NCI-H748 treated with DMSO at 0.1 percent for 48 hours (cell line): ENCODE measurements around the gene ACTRT2.

ENCODE experiments used
- DNase-seq: peaks from one replicate; lab custom pipeline; 2025; lab: John Stamatoyannopoulos, UW

The ACTRT2 gene

DNA sequence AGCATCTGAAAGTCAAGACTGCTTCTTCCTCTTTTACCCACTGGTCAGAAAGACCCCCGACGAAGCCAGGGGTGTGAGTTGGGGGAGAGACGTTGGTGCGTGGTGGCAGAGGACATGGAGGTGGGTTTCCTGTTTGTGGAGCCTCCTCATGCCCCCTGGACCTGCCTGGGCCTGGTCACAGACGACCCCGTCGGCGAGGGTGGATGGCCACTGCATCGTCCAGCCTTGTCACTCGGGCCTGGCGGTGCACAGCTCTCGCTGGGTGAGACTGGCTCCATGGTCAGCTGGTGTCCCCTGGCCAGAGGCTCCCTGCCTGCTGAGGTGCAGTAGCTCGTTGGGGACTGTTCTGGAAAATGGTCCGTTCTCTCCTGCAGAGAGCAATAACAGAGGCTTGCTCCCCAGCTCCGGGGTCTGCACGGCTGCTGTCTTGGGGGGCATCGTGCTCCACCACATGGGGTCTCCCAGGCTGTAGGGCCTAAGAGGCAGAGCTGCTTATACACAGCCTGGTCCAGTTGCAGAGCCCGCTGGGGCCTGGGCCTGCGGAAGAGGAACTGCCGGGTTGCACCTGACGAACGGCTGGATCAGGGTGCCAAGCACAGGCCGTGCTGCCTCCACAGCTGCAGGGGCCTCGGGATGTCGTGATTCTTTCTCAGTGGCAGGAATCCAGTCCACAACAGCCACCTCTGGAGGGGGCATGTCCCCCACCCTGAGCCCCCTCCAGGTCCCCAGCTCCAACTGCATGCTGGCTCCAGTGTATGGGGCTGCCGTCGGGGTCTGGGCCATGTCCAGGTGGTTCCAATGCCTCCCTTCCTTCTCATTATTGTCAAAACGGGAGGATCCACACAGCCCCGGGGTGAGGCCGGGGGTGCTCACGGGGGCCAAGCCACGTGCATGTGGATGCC lies 18.0 kb upstream of the ACTRT2 start:
- DNase-seq: no peak

DNA sequence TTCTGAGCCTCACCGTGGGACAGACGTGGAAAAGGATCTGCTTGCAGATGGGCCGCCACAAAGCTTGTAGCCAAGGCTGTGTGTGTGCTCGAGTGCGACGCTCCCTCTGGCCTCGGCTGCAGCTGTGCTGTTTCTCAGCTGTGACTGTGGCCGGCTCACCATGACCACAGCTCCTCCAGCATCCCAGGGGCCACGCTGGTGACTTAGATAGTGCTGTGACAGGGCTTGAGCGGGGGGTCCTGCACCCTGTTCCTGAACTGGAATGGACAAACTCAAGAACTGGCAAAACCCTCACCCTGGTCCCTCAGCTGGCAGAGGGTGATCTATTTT lies 17.4 kb upstream of the ACTRT2 start:
- no peak for DNase-seq

DNA sequence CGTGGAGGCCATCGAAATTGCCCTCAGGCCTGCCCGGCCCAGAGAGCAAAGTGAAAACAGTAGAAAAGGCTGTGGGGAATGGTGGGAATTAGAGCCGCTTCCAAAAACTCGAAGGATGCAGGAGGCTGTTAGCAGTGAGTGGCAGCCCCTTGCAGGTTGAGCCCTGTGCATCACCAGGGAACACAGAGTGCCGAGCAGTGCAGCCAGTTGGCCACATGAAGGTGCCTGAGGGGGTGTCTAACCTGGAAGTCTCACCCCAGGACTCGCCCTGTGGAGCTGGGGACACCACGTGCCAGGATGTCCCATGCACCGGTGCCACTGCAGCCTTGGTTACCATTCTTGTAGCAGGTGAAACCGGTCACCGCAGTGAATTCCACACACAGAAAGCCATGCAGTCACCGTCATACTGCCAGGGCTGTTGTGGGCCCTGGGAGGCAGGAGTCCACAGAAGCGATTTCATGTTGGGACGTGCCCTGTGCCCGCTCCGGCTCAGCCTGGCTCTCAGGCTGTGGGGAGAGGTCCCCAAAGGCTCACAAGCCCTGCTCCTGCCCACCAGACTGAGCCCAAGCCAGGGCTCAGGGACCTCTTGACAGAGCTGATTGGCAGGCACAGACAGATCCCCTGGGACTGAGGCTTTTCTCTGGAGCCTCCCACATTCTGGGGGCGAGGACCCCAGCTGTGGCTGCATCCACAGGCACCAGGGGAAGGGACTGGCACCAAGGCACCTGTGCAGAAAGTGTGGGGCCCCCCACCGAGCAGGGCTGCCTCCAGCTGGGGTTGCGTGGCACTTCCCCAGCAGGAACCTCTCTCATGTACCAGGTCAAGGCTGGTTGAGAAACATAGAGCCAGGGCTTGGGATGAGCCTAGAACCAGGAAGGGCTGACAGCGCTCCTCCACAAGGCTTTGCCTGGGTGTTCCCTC lies 16.7 kb upstream of the ACTRT2 start:
- no peak for DNase-seq

DNA sequence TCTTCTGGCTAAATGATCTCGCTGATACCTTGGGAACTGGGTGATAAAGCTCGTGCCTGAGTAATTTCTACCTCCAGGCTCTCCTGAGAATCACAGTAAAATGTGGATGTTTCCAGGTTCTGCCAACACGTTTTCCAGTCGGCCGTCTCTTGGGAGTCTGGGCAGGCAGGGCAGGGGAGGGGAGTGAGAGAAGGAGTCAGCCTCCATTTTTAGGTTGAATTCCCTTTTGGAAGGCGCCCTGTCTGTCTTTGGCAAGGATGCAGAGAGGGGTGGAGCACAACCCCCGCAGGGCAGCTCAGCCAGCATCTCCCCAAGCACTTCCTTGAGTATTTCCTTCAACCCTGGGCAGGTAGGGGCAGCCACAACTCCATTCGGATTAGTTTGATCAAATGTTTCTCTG lies 15.5 kb upstream of the ACTRT2 start:
- DNase-seq: no peak

DNA sequence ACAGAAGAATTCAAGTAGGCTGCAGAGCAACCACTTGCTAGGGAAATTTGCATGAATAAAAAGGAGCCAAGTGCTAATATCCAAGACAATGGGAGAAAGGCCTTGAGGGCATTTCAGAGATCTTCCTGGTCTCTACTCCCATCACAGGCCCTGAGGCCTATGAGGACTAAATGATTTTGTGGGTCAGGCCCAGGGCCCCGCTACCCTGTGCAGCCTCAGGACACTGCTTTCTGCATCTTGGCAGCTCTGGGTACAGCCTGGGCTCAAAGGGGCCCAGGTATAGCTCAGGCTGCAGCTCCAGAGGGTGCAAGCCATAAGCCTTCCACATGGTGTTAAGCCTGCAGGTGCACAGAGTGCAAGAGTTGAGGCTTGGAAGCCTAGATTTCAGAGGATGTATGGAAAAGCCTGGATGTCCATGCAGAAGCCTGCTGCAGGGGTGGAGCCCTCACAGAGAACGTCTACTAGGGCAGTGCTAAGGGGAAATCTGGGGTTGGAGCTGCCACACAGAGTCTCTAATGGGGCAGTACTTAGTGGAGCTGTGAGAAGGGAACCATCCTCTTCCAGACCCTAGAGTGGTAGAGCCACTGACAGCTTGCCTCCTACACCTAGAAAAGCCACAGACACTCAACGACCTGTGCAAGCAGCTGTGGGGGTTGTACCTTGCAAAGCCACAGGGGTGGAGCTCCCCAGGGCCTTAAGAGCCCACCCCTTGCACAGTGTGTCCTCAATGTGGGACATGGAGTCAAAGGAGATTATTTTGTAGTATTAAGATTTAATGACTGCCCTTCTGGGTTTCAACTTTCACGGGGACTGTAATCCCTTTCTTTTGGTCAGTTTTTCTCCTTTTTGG lies 13.7 kb upstream of the ACTRT2 start:
- no peak for DNase-seq

DNA sequence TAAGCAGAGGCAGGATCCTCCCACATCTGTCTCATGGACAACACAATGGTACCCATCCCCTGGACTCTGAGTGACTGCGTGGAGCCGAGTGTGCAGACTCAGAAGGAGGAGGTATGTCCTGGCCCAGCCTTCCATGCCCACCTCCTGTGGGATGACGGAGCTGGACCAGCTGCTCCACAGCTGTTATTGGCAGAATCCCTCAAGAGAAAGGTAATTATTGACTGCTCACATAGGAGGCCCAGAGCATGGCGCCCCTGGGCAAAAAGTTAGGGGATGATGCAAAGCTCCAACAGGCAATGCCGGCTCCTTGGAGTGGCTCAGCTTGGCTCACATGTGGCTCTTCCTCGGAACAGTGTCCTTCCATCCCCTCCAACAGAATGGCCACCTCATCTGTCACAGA lies 12.2 kb upstream of the ACTRT2 start:
- no peak for DNase-seq

DNA sequence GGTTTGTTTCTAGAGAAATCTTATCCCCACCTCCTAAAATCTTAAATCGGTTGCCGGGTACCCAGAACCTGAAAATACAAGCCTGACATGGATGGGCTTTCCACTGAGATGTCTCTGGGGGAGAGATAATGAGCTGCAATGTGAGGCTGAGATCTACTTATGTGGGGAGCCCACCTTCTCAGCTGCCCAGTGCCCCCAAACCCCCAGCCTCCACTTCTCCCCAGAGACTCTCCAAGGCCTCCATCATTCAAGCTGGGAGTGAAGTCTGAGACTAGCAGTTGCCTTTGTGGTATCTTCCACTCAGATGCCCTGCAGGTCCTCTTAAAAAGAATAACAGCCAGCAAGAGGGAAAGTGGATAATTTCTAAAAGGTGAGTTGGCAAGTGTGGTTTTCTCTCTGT lies 11.7 kb upstream of the ACTRT2 start:
- DNase-seq: no peak

DNA sequence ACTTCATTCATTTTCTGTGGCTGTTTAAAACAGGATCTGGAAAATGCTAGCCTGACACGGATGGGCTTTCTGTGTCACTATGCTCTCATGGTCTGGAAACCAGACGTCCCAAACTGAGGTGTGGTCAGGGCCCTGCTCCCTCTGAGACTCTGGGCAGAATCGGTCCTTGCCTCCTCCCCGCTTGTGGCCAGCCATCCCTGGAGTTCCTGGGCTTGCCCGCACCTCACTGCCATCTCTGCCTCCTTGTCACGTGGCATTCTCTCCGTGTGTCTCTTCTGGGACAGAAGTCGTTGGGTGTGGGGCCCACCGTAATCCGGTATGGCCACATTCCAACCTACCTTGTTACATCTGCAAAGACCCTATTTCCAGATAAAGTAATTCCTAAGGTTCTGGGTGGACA lies 10.1 kb upstream of the ACTRT2 start:
- no peak for DNase-seq

DNA sequence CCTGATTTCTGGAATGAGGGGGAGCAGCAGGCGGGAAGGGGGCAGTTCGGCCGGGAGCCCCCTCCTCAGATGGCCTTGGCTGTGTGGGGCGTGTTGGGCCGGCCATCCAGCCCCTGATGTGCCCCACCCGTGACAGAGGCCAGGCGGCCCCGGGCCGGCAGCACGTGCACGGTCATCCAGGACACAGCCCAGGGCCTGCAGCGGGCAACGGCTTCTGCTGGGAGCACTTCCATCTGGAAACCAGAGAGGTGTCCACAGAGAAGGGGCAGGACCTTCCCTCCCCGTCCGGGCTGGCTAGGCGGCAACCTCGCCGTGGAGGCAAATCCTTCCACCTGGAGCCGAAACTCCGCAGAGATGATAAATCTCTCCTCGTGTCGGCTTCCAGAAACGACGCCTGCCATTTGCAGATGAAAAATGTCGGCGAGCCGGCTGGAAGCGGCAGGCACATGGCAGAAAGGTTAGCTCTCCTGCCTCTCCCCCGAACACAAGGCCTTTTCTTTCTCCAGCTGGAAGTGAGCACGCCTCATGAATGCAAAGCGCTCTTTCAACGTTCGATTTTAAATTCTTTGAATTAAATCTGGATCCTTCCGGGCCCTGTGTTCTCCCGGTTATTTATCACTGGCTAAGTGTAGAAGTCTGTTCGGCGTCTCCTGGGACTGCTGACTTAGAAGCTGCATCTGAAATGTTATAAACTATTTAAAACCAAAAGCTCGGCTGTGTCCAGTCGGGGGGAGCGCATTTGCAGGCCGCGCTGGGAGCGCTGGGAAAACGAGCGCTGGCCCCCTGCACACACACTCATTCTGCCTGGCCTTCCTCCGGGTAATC lies 9.4 kb upstream of the ACTRT2 start:
- DNase-seq: no peak

DNA sequence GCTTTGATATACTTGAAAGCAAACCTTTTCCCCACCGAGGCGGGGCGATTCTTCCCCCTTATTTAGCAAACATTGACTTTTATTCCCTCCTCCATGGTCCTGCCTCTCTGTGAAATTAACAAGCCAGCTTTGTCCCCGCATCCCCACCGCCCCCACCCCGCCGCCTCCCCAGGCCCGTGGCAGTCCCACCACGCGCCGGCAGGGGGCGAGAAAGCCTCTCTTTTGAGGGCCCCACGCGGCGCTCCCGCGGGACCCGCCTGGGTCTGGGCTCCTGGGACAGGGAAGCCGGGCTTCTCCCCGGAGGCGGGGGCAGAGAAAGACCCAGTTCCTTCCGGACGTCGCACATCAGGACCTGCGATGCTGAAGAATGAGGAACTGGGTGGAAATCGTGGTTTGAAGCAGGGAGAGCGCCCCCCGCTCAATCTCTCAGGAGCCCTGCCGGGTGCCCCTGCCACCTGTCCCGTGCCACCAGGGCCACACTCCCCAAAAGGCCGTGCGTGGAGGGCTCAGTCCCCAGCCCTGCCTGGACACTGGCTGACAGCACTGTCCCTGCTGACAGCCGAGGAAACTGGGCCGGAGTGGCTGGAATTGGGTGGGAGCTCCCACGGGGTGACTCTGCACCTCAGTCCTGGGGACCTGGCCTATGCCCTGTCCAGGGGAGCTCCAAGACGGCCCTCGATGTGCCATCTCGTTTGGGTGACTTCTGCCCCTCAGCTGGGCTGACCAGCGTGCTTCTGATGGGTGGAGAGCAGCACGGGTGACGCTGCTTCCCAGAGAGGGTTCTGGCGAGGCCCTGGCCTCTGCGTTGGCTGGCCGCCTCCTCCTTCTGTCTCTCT lies 8.6 kb upstream of the ACTRT2 start:
- DNase-seq: no peak

DNA sequence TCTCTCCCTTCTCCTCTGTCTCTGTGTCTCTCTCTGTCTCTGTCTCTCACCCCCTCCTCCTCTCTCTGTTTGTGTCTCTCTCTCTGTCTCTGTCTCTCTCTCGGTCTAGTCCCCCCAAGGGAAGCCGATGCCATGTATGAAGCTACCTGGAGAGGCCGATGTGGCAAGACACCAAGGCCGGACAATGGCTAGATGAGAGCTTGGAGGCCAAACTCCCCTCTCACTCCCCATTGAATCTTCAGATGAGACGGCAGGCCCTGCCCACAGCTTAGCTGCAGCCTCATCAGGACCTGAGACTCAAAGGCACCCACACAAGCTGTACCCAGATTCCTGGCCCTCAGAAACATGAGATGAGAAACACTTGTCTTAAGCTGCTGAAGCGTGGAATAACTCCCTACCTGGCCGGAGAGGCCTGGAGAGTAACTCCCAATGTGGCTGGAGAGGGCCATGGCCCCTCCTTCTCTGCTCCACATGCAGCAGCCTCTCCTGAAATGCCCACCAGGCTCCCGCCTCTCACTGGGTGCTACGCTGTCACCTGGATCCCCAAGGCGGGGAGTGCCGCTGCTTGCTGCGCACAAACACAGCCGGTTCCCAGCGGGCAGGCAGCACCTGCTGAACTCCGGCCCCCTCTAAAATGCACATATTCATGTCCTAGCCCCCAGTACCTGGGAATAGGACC lies 7.8 kb upstream of the ACTRT2 start:
- DNase-seq: no peak

DNA sequence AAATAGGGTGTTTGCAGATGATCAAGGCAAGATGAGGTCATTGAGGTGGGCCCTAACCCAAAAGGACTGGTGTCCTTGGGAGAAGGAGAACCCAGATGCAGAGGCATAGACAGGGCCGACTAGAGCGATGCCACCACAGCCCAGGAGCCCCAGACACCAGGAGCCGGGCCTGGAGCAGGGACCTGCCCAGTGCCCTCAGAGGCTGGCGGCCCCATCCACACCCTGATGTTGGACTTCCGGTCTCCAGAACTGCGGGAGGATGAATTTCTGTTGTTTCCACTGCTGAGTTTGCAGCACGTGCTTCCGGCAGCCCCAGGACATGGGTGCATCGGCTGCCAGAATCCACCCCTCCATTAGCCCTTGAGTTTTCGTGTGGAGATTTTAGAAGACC lies 7.2 kb upstream of the ACTRT2 start:
- no peak for DNase-seq

DNA sequence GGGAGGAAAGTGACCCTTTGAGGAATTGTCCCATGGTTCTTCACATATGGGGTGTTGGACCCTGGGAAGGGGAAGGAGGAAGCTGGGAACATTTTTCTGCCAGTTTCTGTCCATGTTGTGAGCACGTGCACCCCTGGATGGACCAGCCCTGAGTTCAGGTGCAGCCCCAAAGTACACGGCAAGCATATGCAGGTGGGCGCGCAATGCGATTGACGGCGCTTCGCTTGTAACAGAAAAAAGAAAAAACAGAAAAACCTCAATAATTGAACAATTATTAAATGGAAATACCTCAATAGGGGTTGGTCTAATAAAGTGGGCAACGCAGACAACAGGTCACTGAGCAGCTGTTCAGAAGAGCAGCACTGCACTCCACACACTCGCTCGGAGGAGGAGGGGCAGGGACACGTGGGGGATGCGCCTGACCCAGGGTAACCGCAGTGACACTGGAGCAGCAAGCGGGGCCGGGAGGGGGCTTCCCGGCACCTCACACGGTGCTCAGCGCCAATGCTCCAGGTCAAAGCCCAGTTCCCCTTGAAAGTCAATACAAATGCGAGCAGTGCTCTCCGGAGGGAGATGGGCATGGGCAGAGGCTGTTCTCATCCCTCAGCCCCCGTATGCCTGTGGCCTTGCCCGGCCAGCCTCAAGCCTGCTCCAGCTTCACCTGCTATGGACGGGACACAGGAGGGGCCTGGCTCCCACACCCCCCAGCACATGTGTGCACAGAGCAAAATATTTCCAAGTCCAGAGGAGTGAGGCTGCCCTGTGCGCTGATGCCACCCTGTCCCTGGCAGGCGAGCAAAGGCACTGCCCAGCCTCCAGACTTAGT lies 6.6 kb upstream of the ACTRT2 start:
- no peak for DNase-seq

DNA sequence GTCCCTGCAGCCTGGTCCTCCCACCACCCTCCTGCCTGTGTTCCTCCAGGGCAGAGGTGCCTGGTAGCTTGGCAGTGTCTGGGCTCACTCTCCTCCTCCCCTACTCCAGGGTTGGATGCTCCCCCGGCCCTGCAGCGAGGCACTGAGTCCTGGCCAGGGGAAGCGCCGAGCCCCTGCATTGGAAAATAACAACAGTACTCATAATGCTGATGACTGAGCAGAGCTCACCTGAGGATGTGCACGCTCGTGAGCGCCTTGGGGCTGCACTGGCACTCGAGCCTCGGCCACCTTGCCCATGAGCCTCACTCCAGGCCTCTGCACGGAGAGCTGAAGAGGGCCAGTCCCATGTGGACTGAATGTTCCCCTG lies 6.0 kb upstream of the ACTRT2 start:
- no peak for DNase-seq

DNA sequence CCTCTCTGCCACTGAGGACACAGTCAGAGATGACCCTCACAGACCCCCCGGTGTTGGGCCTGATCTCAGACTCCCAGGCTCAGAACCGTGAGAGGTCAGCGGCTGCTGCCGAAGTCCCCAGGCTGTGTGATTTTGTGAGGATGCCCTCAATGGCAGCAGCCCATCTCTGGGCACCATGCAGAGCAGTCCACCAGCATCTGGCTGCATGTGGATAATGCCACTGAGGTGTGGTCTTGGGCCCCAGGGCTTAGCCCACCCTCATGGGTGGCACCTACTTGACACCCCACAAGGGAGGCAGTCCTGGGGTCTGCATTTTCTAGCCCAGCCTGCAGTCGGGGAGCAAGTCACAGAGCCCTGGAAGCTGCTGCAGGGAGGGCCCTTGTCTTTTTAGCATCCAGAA lies 5.5 kb upstream of the ACTRT2 start:
- no peak for DNase-seq

DNA sequence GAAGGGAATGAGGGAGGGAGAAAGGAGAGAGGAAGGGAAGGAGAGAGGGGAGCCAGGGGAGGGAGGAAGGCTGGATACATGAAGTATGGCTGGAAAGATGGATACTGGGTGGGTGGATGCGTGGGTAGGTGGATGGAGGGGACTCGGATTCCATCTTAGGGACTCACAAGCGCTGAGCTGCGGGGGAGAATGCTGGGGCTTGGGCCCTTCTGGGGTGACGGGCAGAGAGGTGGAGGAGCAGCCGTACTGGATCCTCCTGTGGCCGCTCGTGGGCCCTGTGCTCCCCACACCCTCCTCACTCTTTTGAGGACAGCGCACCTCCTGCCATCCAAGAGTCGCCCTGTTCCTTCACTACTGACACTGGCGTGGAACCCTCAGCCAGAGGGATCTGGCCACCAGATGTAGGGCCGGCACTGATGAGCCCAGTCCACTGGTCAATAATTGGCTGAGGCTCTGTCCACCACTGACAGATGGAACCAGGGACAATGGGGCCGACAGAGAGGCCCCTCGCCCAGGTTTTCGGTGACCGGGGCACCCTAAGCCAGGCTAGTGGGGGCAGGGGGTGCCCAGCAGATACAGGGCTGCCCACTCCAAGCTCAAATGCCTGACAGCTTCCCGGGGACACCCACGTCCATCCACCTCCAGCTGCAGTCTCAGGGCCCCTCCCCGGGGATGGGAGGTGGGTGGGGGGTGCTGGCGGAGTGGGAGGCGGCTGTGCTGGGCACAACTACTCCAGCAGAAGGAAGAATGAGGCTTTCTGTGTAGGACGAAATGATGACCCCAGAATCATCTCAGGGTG lies 4.4 kb upstream of the ACTRT2 start:
- no peak for DNase-seq

DNA sequence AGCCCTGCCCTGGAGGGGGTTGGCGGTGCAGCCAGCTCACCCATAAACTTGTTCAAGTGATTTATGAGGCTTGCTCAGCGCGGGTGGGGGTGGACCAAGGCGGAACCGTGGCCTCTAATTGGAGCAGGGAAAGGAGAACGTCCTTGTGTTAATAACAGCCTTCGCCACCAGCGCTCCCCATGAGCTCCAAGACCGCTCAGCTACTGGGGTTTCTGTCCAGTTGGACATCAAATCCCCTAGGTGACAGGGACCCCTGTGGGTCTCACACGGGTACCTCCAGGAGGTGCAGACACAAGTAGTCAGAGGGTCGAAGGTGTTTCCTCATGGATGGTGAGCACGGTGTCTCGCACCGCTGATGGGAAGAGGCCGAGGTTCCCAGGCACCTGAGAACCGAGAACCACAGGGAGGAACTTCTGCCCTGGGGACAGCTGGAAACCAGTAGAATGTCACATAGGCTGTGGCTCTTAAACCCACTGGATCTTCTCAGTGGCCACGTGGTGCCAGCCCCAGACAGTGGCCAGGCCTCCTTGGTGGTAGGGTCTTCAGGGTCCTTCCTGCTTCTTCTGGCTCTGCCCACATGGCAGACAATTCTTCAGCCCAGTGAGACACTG lies 3.7 kb upstream of the ACTRT2 start:
- no peak for DNase-seq

DNA sequence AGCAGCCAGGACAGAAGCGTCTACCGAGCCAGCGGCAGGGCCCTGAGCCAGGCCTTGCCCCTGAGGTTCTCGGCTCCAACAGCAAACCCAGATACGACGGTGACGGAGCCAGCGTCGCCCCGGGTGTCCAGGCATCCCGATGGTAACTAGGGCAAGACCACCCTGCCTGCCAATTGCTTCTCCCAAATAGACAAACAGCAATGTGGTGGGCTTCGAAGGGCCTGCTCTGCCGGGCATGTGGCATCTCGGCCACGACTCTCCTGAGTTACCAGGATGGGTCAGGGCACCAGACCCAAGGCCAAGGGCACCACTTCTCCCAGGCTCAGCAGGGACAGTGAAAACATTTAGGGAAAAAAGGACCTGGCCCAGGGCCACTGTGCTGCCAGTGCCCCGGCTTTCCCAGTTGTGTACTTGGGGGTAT lies 3.2 kb upstream of the ACTRT2 start:
- DNase-seq: no peak
